Measurements from ENCODE around the gene PPARD. TPM values are rescaled to one million over a fixed set of nuclear protein-coding genes. Genes with fewer than 3 reads are reported as not detected.

Gene PPARD
- total RNA-seq, 4 donors from 2014 or later = 17.0 to 42.8 (median 28.2) TPM

- Histone ChIP-seq H3K4me3 (no peak overlapping the region), H3K27me3 (no peaks in the 10 kb centered on the region), H3K4me1 (peaks cover 0 to 27% (median 3%) of the 10 kb centered on the region in 3 donors), H3K27ac (peak overlapping the region in 1 of 4 donors; percentile 30), H3K9me3 (no peaks in the 10 kb centered on the region), H3K36me3 (peaks cover 0 to 54% (median 0%) of the 10 kb centered on the region in 3 donors)
- no peak for TF ChIP-seq CTCF (IDR thresholded peaks at IDR 0.05)
- no peak for TF ChIP-seq POLR2A (IDR thresholded peaks at IDR 0.05)
- DNase-seq = no peak
- intact Hi-C loops (cut with DNase I) = no loop called here
- 54 to 80% methylated on average over 2 of the region's 2 CpGs for WGBS, 2 donors
Measured at GRCh38 chr6:35312807-35313206, 29.6 kb upstream of the PPARD start.

GRCh38 chr6:35317483-35318195, 24.7 kb upstream of the PPARD start:
- Histone ChIP-seq H3K9me3 (no peaks in the 10 kb centered on the region), H3K4me1 (peaks cover 3 to 21% (median 4%) of the 10 kb centered on the region in 3 donors), H3K36me3 (peaks cover 6 to 56% (median 20%) of the 10 kb centered on the region in 3 donors), H3K27ac (peak overlapping the region in 3 of 4 donors; percentile 57 to 78 (median 77)), H3K27me3 (no peaks in the 10 kb centered on the region), H3K4me3 (peak overlapping the region; percentile 33 to 66 (median 52))
- 48 to 92% methylated on average over 5 to 22 of the region's 28 CpGs for WGBS, 2 donors
- DNase-seq = no peak
- no peak for TF ChIP-seq CTCF (IDR thresholded peaks at IDR 0.05)
- TF ChIP-seq POLR2A (IDR thresholded peaks at IDR 0.05) = no peak
- intact Hi-C loops (cut with DNase I) = no loop called here

GRCh38 chr6:35318196-35319171, 23.9 kb upstream of the PPARD start:
- Histone ChIP-seq H3K27ac (peak overlapping the region; percentile 10 to 78 (median 67)), H3K4me1 (peaks cover 3 to 21% (median 4%) of the 10 kb centered on the region in 3 donors), H3K27me3 (no peaks in the 10 kb centered on the region), H3K9me3 (no peaks in the 10 kb centered on the region), H3K36me3 (peaks cover 6 to 57% (median 24%) of the 10 kb centered on the region in 3 donors), H3K4me3 (peak overlapping the region; percentile 33 to 66 (median 52))
- intact Hi-C loops (cut with DNase I) = no loop called here
- peak in 3 of 6 experiments; percentile 6 to 9 (median 6) for TF ChIP-seq CTCF (IDR thresholded peaks at IDR 0.05)
- no peak for TF ChIP-seq POLR2A (IDR thresholded peaks at IDR 0.05)
- WGBS, 2 donors = 17 to 55% methylated on average over 39 to 50 of the region's 55 CpGs
- no peak for DNase-seq

- Histone ChIP-seq H3K9me3 (no peaks in the 10 kb centered on the region), H3K27me3 (no peaks in the 10 kb centered on the region), H3K27ac (no peak overlapping the region), H3K4me3 (no peak overlapping the region), H3K36me3 (peaks cover 6 to 55% (median 26%) of the 10 kb centered on the region in 3 donors), H3K4me1 (peaks cover 3 to 21% (median 4%) of the 10 kb centered on the region in 3 donors)
- 85 to 92% methylated on average over 11 to 13 of the region's 20 CpGs for WGBS, 2 donors
- no peak for TF ChIP-seq CTCF (IDR thresholded peaks at IDR 0.05)
- intact Hi-C loops (cut with DNase I) = no loop called here
- no peak for DNase-seq
Measured at GRCh38 chr6:35319346-35320030, 22.9 kb upstream of the PPARD start.
